ENCODE data around the gene IPPK. TPM values are rescaled to one million over a fixed set of nuclear protein-coding genes. Genes with fewer than 3 reads are reported as not detected.

IPPK gene
- total RNA-seq, 1 experiment from 2014 or later, result 10.6 TPM

- CTCF ChIA-PET, result no interaction called here
- TF ChIP-seq EZH2phosphoT487 (IDR thresholded peaks at IDR 0.05; ENCODE audit: borderline replicate concordance, low read length), result no peak
- TF ChIP-seq EZH2 (IDR thresholded peaks at IDR 0.05; ENCODE audit: low read length, unreplicated experiment), result no peak
- no peak for TF ChIP-seq CTCF (conservative IDR thresholded peaks at IDR 0.05; ENCODE audit: low read depth, low read length)
- no TSS peak for BruUV-seq (replicated peaks)
These were observed 34.2 kb downstream of the IPPK start for GRCh38 chr9:92635760-92636159.

GRCh38 chr9:92634712-92635605 lies 35.0 kb downstream of the IPPK start:
- DNase-seq (peak; percentile 66), ATAC-seq (peak; percentile 83)
- Histone ChIP-seq H3K9me2 (replicated peaks; ENCODE audit: low read length) (no peaks in the 10 kb centered on the region), H4K20me1 (ENCODE audit: low read length) (no peaks in the 10 kb centered on the region), H3K4me2 (ENCODE audit: low read length) (no peak overlapping the region), H3K27me3 (ENCODE audit: low read length) (no peaks in the 10 kb centered on the region), H2AFZ (ENCODE audit: low read length) (no peak overlapping the region), H3K9ac (ENCODE audit: low read length) (no peak overlapping the region), H3K9me3 (ENCODE audit: low read length) (no peaks in the 10 kb centered on the region), H3K27ac (ENCODE audit: low read length) (no peak overlapping the region), H3F3A (ENCODE audit: low read length, unreplicated experiment) (no peaks in the 10 kb centered on the region), H3K79me2 (ENCODE audit: low read length) (no peaks in the 10 kb centered on the region), H3K36me3 (ENCODE audit: low read depth, low read length) (peaks cover 30% of the 10 kb centered on the region), H3K4me1 (ENCODE audit: insufficient read depth, low read length) (no peaks in the 10 kb centered on the region), H3K4me3 (ENCODE audit: low read length) (no peak overlapping the region)
- intact Hi-C loops (cut with micrococcal nuclease), result loop anchor here (1.0 to 5.0 kb wide), 4 partner anchors 196 to 493 kb away; no protein-coding TSS in a partner anchor
- ChIA-PET CTCF (no interaction called here), POLR2A (ENCODE audit: unreplicated experiment) (no interaction called here)
- TF ChIP-seq CTCF (conservative IDR thresholded peaks at IDR 0.05; ENCODE audit: low read depth, low read length) (peak; percentile 91), EZH2phosphoT487 (IDR thresholded peaks at IDR 0.05; ENCODE audit: borderline replicate concordance, low read length) (no peak), EZH2 (IDR thresholded peaks at IDR 0.05; ENCODE audit: low read length, unreplicated experiment) (no peak)
- no TSS peak for BruUV-seq (replicated peaks)

More at GRCh38 chr9:92635760-92636159, 34.2 kb downstream of the IPPK start:
- DNase-seq (no peak), ATAC-seq (no peak)
- H4K20me1 ChIP-seq (ENCODE audit: low read length), result no peaks in the 10 kb centered on the region
- no peaks in the 10 kb centered on the region for H3K4me1 ChIP-seq (ENCODE audit: insufficient read depth, low read length)
- POLR2A ChIA-PET (ENCODE audit: unreplicated experiment), result no interaction called here
- H3K9me2 ChIP-seq (replicated peaks; ENCODE audit: low read length), result no peaks in the 10 kb centered on the region
- intact Hi-C loops (cut with micrococcal nuclease), result loop anchor here (2.0 kb wide), 1 partner anchor 197 kb away; no protein-coding TSS in a partner anchor
- H3K9me3 ChIP-seq (ENCODE audit: low read length), result no peaks in the 10 kb centered on the region
- H3F3A ChIP-seq (ENCODE audit: low read length, unreplicated experiment), result no peaks in the 10 kb centered on the region
- no peak overlapping the region for H3K9ac ChIP-seq (ENCODE audit: low read length)
- no peak overlapping the region for H2AFZ ChIP-seq (ENCODE audit: low read length)
- H3K4me2 ChIP-seq (ENCODE audit: low read length), result no peak overlapping the region
- no peaks in the 10 kb centered on the region for H3K27me3 ChIP-seq (ENCODE audit: low read length)
- H3K36me3 ChIP-seq (ENCODE audit: low read depth, low read length), result peaks cover 30% of the 10 kb centered on the region
- H3K27ac ChIP-seq (ENCODE audit: low read length), result no peak overlapping the region
- H3K79me2 ChIP-seq (ENCODE audit: low read length), result no peaks in the 10 kb centered on the region
- H3K4me3 ChIP-seq (ENCODE audit: low read length), result no peak overlapping the region
